H1 (cell line): ENCODE results near the gene LRRC8D. TPM values are rescaled to one million over a fixed set of nuclear protein-coding genes. Genes with fewer than 3 reads are reported as not detected.

Experiments
- EGR1 ChIP-seq: IDR thresholded peaks from 2 replicates; pipeline ENCODE4 v1.6.1; 2011; ENCODE audit warnings: low read depth, low read length, borderline replicate concordance
- JUN ChIP-seq: IDR thresholded peaks from 2 replicates; pipeline ENCODE4 v1.6.1; 2011; ENCODE audit warnings: low read depth, mild to moderate bottlenecking, improper control_type of control experiment, low read length
- SP4 ChIP-seq: IDR thresholded peaks from 2 replicates; pipeline ENCODE4 v1.6.1; 2012; ENCODE audit warnings: low read length, inconsistent platforms
- TAF7 ChIP-seq: optimal IDR thresholded peaks from 2 replicates; pipeline ENCODE3; 2011; ENCODE audit warnings: low read depth, mild to moderate bottlenecking, inconsistent platforms, low read length, moderate library complexity, borderline replicate concordance
- polyA plus RNA-seq, 7 experiments: library from polyadenylated mRNA; depleted of rRNA in 3 of 7; stranded (reverse) in 5 of 7; unstranded in 2 of 7; fragments of >200 nt in 5 of 7; fragments of 200-250 nt in 2 of 7; gene quantifications; 1 replicate in 5 of 7; 2 replicates in 1 of 7; 4 replicates in 1 of 7; pipeline versions ENCODE4 v1.2.1 to v1.2.3, GENCODE V29; 2011 to 2013; ENCODE audit warnings: missing spikeins in 2 of 7, mixed read lengths in 2 of 7
- total RNA-seq: library from RNA; stranded (reverse); fragmentation: NEBNext Ultra II Directional; extraction: Animal tissue kit (Norgen Biotek cat#: 25700); gene quantifications from 2 replicates; pipeline ENCODE4 v1.2.1, GENCODE V29; 2021

The LRRC8D gene
- total and polyA plus RNA-seq, 2 of the 8 experiments (the other 6 are each of a cell fraction or from before 2014, with no cell fraction given), result 42.0 to 58.5 TPM

- TF ChIP-seq EGR1 (no peak), SP4 (no peak), JUN (no peak), TAF7 (no peak)
Observed at GRCh38 chr1:89844241-89844807, 23.5 kb downstream of the LRRC8D start (continued).
